Lung (tissue), 12 donors: ENCODE results near the gene CCDC174. TPM values are rescaled to one million over a fixed set of nuclear protein-coding genes. Genes with fewer than 3 reads are reported as not detected.
"Not testable (repeated sequence)": the region's sequence is repeated elsewhere in the genome, so short reads cannot be mapped to it uniquely, and the experiment has no call there.

ENCODE experiments used
- ATAC-seq: fragments of 200-7000 bp; cut with Tn5 transposase; one replicate; pipeline ENCODE4 v1.9.1; 2020; ENCODE audit warnings: moderate number of reproducible peaks; ENCODE audit not compliant: insufficient read depth, low FRiP score
- DNase-seq, 3 donors: peaks; one replicate each; pipeline ENCODE4 v3.0.0-alpha.2; 2013 to 2017
- H3K27ac ChIP-seq, 2 donors: one replicate each; pipeline ENCODE4 v1.5.1; 2013; ENCODE audit warnings: mild to moderate bottlenecking in 2 of 2, moderate library complexity in 2 of 2, control low read depth in 1 of 2, inconsistent platforms in 1 of 2, low read depth in 1 of 2, low read length in 1 of 2
- H3K27me3 ChIP-seq, 3 donors: one replicate each; pipeline ENCODE4 v1.5.1; 2013; ENCODE audit warnings: low read length in 2 of 3; ENCODE audit not compliant: control insufficient read depth in 3 of 3, insufficient read depth in 3 of 3
- H3K36me3 ChIP-seq, 4 donors: one replicate each; pipeline ENCODE4 v1.5.1; 2013; ENCODE audit warnings: low read length in 4 of 4, mild to moderate bottlenecking in 1 of 4, moderate library complexity in 1 of 4; ENCODE audit not compliant: control insufficient read depth in 4 of 4, insufficient read depth in 4 of 4
- H3K4me1 ChIP-seq, 5 donors: one replicate each; pipeline ENCODE4 v1.5.1; 2013; ENCODE audit warnings: low read length in 5 of 5, mild to moderate bottlenecking in 2 of 5, moderate library complexity in 1 of 5; ENCODE audit not compliant: control insufficient read depth in 5 of 5, insufficient read depth in 5 of 5
- H3K4me3 ChIP-seq: one replicate; pipeline ENCODE4 v1.5.1; 2013; ENCODE audit warnings: mild to moderate bottlenecking, control low read depth, moderate library complexity
- H3K9ac ChIP-seq, 2 donors: one replicate each; pipeline ENCODE4 v1.5.1; 2013; ENCODE audit warnings: low read length in 2 of 2, control low read depth in 1 of 2; ENCODE audit not compliant: insufficient read depth in 1 of 2
- H3K9me3 ChIP-seq, 4 donors: one replicate each; pipeline ENCODE4 v1.5.1; 2013; ENCODE audit warnings: low read length in 3 of 4, mild to moderate bottlenecking in 1 of 4, moderate library complexity in 1 of 4; ENCODE audit not compliant: control insufficient read depth in 4 of 4, insufficient read depth in 3 of 4
- WGBS, 2 donors: extraction: QIAGEN DNeasy Blood & Tissue Kit; methylation state at CpG; one replicate each; pipeline ENCODE4 v1.1.7; 2013; 5-methylcytosine and 5-hydroxymethylcytosine counted together
- polyA plus RNA-seq, 2 donors: library from polyadenylated mRNA; stranded (reverse); fragments of 200-250 nt; gene quantifications; one replicate each; pipeline ENCODE4 v1.2.1, GENCODE V29; 2013
- total RNA-seq, 2 donors: library from RNA; depleted of rRNA in 1 of 2; stranded (reverse); fragments of >200 nt in 1 of 2; gene quantifications; one replicate each; pipeline ENCODE4 v1.2.1, GENCODE V29; 2014 to 2021
- TF ChIP-seq, protein P1 (sequence below): IDR thresholded peaks from 2 replicates; pipeline ENCODE4 v1.5.1; 2012; ENCODE audit warnings: mild to moderate bottlenecking; ENCODE audit errors: control extremely low read depth, extremely low read depth
- donor health status: control.
- donor health status: control.
- donor health status: Bipolar disorder and iron deficiency.
- donor health status: healthy.
- donor health status: DM: yes; HTN: yes; CAD: no.

CCDC174 gene
- total and polyA plus RNA-seq, 4 donors, result 11.7 to 25.0 (median 19.7) TPM

DNA sequence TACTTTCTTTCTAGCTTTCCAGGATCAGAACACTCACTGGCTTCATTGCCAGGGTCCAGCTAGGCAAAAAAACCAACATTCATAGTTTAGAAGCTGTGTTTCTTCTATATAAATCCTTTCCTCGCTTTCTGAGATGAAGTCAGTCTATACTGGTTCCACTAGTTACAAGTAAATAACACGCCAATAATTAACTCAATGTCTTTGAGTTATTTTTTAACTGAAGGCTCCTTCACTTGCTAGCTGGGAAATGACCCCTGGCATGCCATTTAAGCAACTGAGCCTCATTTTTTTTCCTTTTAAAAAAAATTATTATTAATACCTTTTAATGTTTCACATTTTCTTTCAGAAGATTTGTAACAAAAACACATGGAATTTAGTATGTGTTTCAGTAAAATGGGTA, 2.1 kb upstream of the CCDC174 start:
- Histone ChIP-seq H3K4me1 (peaks cover 0 to 12% (median 7%) of the 10 kb centered on the region in 5 donors), H3K36me3 (no peaks in the 10 kb centered on the region), H3K9ac (no peak overlapping the region), H3K9me3 (no peaks in the 10 kb centered on the region), H3K27ac (no peak overlapping the region), H3K4me3 (no peak overlapping the region), H3K27me3 (no peaks in the 10 kb centered on the region)
- DNase-seq, result peak in 1 of 3 donors; percentile 45
- WGBS, 2 donors, result 81 to 91% methylated on average over 2 of the region's 2 CpGs
- TF ChIP-seq, protein P1, sequence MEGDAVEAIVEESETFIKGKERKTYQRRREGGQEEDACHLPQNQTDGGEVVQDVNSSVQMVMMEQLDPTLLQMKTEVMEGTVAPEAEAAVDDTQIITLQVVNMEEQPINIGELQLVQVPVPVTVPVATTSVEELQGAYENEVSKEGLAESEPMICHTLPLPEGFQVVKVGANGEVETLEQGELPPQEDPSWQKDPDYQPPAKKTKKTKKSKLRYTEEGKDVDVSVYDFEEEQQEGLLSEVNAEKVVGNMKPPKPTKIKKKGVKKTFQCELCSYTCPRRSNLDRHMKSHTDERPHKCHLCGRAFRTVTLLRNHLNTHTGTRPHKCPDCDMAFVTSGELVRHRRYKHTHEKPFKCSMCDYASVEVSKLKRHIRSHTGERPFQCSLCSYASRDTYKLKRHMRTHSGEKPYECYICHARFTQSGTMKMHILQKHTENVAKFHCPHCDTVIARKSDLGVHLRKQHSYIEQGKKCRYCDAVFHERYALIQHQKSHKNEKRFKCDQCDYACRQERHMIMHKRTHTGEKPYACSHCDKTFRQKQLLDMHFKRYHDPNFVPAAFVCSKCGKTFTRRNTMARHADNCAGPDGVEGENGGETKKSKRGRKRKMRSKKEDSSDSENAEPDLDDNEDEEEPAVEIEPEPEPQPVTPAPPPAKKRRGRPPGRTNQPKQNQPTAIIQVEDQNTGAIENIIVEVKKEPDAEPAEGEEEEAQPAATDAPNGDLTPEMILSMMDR, result no peak
- no peak for ATAC-seq

DNA sequence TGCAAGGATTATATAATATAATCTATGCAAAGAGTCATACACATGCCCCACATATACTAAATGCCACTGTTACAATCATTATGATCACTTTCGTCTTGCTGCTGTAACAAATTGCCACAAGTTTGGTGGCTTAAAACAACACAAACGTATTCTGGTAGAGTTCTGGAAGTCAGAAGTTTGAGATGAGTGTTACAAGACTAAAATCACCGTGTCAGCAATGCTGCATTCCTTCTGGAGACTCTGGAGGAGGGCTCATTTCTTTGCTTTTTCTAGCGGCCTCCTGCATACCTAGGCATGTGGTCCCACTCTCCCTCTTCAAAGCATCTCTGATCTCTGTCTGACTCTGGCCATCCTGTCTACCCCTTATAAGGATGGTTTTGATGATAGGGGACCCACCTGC, 1.4 kb upstream of the CCDC174 start:
- no peaks in the 10 kb centered on the region for H3K9me3 ChIP-seq
- H3K4me3 ChIP-seq, result no peak overlapping the region
- 93% methylated on average over 4 of the region's 4 CpGs for WGBS, 2 donors
- no peaks in the 10 kb centered on the region for H3K27me3 ChIP-seq
- peaks cover 0 to 12% (median 7%) of the 10 kb centered on the region in 5 donors for H3K4me1 ChIP-seq
- peaks cover 0 to 4% (median 3%) of the 10 kb centered on the region in 4 donors for H3K36me3 ChIP-seq
- TF ChIP-seq, protein P1, result no peak
- H3K27ac ChIP-seq, result no peak overlapping the region
- no peak overlapping the region for H3K9ac ChIP-seq
- ATAC-seq, result no peak
- DNase-seq, result no peak

DNA sequence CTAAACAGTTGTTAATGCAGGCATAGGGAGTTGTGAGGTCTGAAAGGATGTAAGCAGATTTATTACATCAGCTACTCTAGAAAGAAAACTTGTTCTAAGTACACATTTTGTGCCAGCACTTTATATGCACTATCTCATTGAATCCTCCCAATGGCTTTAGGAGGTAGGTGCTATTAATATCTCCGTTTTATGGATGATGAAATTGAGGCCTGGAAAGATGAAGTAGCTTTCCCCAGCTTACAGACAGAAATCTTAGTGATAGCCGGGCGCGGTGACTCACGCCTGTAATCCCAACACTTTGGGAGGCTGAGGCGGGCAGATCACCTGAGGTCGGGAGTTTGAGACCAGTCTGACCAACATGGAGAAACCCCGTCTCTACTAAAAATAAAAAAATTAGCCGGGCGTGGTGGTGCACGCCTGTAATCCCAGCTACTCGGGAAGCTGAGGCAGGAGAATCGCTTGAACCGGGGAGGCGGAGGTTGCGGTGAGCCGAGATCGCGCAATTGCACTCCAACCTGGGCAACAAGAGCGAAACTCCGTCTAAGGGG, 872 bp downstream of the CCDC174 start:
- H3K27me3 ChIP-seq, H3K9me3 ChIP-seq, ATAC-seq: not testable (repeated sequence)
- Histone ChIP-seq H3K27ac (peak overlapping the region; percentile 80 to 96), H3K4me1 (peaks cover 0 to 12% (median 7%) of the 10 kb centered on the region in 5 donors), H3K4me3 (peak overlapping the region; percentile 75), H3K9ac (peak overlapping the region; percentile 71 to 99), H3K36me3 (peaks cover 7 to 20% (median 16%) of the 10 kb centered on the region in 4 donors)
- peak in 1 of 3 donors; percentile 40 for DNase-seq
- WGBS, 2 donors, result 81 to 82% methylated on average over 21 of the region's 21 CpGs

DNA sequence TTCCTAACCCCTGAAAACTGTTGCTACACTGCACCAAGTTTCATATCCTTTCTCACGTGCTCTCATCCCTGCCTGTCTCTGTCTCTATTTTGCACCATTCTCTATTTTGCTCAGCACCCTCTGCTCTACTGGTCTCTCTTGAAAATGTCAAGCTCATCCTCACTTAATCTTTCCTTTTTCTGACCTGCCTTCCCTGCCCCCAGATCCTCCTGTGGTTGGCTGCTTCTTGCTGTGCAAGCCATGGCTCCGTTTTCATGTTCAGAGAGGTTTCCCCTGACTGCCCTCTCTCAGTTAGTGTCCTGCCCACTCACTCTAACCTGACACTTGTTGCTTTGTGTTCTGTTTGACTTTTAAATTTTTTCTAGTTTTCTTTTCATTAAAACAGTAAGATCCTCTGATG, 6.0 kb downstream of the CCDC174 start:
- no peak for DNase-seq
- Histone ChIP-seq H3K9me3 (peaks cover 0 to 2% (median 0%) of the 10 kb centered on the region in 4 donors), H3K36me3 (peaks cover 30 to 57% (median 47%) of the 10 kb centered on the region in 4 donors), H3K4me3 (no peak overlapping the region), H3K9ac (no peak overlapping the region), H3K4me1 (peaks cover 0 to 7% (median 4%) of the 10 kb centered on the region in 5 donors), H3K27ac (no peak overlapping the region), H3K27me3 (no peaks in the 10 kb centered on the region)
- WGBS, 2 donors, result 79 to 93% methylated on average over 2 of the region's 2 CpGs
- TF ChIP-seq, protein P1, result no peak
- no peak for ATAC-seq
